OCI-LY3 (cell line): Measurements from ENCODE around the gene GNAI3.

Source experiments
- EZH2phosphoT487 ChIP-seq: fragments of 200-600 bp; shearing (Covaris generic); IDR thresholded peaks from 2 replicates; pipeline ENCODE4 v1.6.1; 2018; ENCODE audit warnings: antibody characterized with exemption, mixed run types, low read depth
- TF ChIP-seq, protein P1 (sequence below): fragments of 200-600, 300-600 bp; sonication (generic); IDR thresholded peaks from 2 replicates; pipeline ENCODE4 v1.5.1; 2014; ENCODE audit warnings: antibody characterized with exemption, low read length, low read depth

DNA sequence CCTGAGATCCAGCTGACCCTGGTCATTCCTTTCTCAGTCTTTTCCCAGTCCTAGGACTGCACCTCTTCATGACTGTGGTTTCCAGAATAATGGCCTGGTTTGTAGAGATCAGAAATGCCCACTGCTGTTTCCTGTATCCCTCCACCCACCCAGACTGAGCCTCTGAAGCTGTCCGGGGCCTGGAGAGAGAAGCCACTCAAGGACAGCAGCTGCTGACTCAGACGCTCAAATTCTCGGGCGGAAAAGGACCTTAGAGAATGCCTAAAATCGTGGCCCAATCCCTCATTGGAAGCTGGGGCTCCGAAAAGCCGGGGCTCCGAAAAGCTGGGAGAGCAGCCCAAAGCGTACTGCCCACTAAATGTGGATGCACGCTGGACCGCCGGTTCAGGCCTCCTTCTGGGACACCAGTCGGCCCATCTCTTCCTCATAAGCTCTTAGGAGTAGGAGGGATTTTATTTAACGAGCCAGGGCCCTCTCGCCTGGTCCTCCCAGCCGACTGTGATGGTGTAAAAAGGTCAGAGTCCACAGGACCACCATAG, 16.5 kb upstream of the GNAI3 start:
- TF ChIP-seq, protein P1, sequence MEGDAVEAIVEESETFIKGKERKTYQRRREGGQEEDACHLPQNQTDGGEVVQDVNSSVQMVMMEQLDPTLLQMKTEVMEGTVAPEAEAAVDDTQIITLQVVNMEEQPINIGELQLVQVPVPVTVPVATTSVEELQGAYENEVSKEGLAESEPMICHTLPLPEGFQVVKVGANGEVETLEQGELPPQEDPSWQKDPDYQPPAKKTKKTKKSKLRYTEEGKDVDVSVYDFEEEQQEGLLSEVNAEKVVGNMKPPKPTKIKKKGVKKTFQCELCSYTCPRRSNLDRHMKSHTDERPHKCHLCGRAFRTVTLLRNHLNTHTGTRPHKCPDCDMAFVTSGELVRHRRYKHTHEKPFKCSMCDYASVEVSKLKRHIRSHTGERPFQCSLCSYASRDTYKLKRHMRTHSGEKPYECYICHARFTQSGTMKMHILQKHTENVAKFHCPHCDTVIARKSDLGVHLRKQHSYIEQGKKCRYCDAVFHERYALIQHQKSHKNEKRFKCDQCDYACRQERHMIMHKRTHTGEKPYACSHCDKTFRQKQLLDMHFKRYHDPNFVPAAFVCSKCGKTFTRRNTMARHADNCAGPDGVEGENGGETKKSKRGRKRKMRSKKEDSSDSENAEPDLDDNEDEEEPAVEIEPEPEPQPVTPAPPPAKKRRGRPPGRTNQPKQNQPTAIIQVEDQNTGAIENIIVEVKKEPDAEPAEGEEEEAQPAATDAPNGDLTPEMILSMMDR, result no peak
- TF ChIP-seq EZH2phosphoT487, result no peak
